ENCODE results near the gene SLC22A23.

The SLC22A23 gene

DNA sequence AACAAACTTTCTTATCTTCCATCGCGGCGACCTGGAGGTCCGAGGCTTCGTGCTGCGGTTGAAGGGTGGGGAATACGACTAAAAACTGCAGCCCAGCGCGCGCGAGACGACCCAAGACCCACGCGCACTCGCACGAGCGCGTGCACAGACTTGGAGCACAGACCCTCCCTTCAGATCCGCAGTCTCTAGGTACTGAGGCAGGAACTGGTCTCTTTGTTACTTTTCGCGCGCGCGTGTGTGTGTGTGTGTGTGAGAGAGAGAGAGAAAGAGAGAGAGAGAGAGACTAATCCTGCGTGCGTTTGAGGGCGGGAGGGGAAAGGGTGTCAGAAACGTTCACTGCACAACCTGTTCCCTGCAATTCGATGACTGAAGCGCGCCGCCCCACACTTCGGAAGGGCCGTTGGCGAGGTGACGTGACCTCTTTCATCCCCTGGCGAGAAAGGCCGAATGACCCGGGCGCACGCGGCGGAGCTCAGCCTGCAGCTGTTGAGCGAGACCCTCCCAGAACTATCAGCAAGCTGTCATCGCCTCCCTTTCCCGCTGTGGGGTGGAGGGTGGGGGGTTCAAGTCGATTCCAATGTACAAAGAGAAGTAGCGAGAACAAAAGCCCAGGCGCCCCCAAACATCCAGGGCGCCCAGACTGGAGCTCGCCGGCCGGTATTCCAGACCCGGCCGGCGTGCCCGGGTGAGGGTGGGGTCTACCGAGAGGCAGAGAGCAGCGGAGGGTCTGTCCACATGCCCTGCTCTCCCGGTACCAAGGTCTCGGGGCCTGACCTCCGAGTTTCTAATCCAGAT is 227.9 kb downstream of the SLC22A23 start:
- DNase-seq (ENCODE audit: low read depth, low spot score), result peak; percentile 74

DNA sequence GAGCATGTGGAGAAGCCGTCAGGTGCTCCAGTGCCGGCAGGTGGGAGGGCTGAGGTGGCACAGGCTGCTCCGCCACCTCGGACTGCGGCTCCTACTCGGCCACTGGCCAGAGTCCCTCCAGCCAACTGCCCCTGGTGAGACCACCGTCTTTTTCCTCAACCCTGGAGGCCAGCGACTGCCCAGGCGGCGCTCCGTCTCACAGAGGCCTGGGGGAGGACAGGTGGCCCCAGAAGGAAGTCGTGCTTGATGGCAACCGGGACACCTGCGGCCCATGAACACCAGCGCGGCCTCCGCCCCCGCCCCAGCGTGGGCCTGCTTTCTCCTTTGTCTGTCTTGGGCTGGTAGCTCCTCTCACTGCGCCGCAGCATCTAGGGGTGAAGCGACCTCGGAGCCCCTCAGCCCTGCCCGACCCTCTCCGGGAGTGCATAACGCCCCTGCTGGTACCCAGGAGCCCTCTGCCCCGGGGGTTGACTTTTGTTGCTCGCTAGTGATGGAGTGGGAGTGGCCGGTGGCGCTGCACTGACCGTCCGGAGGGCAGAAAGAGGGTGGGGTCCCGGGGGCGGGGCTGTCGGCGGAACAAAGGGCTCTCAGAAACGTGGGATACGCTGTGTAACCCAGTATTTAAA is 228.7 kb downstream of the SLC22A23 start:
- peak; percentile 67 for DNase-seq (ENCODE audit: low read depth, low spot score)

DNA sequence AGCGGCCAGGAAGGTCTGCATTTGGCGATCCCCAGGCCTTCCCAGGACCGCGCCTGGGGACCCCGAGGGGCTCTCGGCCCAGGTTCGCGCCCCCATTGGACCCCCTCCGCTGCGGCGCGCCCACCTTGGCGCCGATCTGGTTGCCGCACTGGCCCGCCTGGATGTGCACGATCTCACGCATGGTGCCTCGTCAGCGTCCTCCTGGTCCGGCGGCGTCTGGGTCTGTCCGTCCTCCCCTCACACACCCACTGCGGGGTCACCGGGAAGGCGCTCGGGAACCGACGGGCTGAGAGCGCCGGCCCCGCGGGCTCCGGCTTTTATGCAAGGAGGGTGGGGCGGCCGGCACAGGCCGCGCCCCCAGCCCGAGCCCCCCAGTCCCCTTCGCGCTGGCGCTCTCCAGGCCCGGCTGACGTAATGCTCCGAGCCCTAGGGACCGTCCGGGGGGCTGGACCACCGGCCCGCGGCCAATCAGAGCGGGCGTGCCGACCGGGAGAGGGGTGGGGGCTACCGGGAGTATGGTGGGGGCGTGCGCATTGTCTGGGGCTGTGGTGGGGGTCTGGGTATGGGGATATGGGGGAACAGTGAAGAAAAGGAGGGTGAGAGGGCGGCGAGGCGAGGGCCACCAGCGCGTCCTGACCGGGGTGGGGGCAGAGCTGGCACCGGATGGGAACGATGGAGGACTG is 229.3 kb downstream of the SLC22A23 start, which contains the start of gene TUBB2B:
TUBB2B (minus strand) TSS at position 291 of the 683 bp plus-strand sequence; CDS start at position 181, 110 bp downstream.
- DNase-seq (ENCODE audit: low read depth, low spot score), result peak; percentile 96

DNA sequence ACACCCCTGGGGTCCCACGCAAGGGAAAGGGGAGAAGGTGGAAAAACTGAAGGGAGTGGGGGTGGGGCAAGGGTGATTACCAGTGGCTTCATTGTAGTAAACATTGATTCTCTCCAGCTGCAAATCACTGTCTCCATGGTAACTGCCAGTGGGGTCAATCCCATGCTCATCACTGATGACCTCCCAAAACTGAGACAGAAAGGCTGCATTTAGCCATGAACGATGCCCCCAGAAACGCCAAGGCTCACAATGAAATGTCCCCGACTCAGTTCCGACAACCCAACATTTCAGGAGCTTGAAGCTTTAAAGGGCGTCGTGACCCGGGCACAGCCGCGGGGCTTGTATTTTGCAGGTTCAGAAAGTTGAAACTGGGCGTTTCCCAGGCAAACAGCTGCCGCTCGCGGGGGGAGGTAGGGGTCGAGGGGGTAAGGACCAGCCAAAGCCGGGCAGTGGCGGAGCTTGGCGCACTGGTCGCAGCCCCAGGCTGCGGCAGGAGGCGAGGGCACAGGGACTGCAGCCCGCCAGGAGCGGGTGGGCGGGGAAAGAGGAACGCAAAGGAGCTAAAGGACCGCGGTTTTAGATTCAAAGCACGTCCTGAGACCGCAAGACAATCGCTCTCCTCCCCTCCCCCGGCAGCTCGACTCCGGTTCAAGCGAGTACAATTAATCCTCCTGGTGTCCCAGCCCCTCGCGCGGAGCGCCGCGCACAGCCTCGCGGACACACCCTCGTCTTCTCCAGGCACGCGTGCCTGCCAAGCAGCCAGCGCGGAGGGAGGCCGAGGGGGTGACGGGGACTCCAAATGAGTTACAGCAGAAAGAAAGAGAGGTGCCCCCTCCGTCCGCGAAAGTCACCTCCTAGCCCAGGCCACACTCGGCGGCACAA is 230.1 kb downstream of the SLC22A23 start:
- DNase-seq (ENCODE audit: low read depth, low spot score), result peak; percentile 90

DNA sequence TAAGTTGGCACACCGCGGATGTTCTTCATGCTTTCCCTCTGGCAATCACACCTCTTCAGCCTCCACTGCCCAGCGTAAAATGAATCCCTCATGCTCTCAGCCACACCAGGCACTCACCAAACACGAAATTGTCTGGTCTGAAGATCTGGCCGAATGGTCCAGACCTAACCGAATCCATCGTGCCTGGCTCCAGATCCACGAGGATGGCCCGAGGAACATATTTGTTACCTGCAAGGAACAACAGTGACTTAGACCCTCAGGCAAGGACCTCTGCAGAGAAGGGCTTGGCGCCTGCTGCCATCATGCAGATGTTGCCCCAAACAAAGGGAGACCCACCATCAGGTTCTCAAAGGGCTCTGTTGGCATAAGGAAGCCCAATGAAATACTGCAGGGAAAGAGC is 230.8 kb downstream of the SLC22A23 start:
- peak; percentile 44 for DNase-seq (ENCODE audit: low read depth, low spot score)

DNA sequence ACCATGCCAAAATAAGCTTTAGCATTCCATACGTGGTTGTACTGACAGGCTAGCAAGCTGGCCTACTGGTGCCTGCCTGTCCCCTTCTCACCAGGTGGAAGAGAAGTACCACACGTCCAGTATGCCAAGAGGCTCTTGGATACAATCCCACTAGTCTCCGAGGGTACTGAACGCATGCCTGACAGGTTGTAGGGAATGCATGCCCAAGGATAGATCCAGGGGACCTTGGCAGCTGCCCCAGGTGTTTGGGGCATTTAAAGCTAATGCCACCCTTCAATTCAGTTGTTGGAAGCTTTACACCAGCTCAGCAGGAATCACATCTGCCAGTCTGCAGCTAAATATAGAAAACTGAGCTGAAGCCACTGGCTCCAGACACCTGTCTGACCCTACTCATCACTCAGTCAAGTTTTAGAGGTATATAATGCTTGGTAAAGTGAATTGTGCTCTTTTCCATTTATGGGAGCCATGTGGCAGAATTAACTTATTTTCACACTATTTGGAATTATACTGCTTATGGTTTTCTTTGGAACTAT is 234.3 kb downstream of the SLC22A23 start:
- DNase-seq (ENCODE audit: low read depth, low spot score), result no peak

DNA sequence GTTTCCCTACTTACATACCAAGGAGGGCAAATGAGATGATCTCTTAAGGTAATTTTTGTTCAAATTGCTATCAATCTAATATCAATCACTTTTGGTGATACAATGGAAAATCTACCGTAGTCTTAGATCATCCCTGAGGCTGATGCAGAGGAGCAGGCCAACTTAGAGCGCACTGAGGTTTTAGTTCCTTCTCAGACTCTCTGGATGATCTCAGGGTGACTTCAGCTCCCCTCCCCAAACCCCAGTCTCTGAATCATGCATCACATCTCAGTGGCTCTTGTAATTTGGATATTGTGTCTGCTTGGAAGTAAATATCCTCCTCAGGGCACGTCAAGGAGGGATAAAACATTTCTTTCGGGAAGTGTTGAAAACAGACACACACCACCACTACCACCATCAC is 235.3 kb downstream of the SLC22A23 start:
- DNase-seq (ENCODE audit: low read depth, low spot score), result no peak

DNA sequence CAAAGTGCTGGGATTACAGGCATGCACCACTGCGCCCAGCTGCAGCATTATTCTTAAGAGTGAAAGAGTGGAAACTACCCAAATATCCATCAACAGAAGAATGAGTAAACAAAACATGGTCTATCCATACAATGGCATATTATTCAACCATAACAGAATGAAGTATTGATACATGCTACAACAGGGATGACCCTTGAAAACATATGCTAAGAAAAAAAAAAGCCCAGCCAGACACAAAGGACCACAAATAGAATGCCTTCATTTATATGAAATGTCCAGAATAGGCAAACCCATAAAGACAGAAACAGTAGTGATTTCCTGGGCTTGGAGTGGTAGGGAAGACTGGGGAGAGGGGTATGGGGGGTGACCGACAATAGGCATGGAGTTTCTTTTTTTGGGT is 236.5 kb downstream of the SLC22A23 start:
- no peak for DNase-seq (ENCODE audit: low read depth, low spot score)

Measured in astrocyte of the hippocampus (primary cell).